PC-3 (cell line): ENCODE results near the gene FAM81B. TPM values are rescaled to one million over a fixed set of nuclear protein-coding genes. Genes with fewer than 3 reads are reported as not detected.
"Not testable (repeated sequence)": the region's sequence is repeated elsewhere in the genome, so short reads cannot be mapped to it uniquely, and the experiment has no call there.

Source experiments
- ATAC-seq: fragments of 200-7000 bp; cut with Tn5 transposase; 2 replicates; pipeline ENCODE4 v1.9.1; 2020; ENCODE audit warnings: mild to moderate bottlenecking, moderate library complexity
- BruUV-seq: library from RNA; stranded (reverse); fragments of 400-500 nt; replicated peaks from 2 replicates; lab custom pipeline; 2021; lab: Mats Ljungman, UMichigan
- CTCF ChIA-PET: fragments of 300-600 bp; sonication (Branson Sonifier 250); formaldehyde crosslinking; loops from one replicate; lab custom pipeline; 2022; ENCODE audit warnings: antibody characterized with exemption; lab: Charles Lee
- POLR2A ChIA-PET: fragments of 300-600 bp; sonication (Branson Sonifier 250); formaldehyde crosslinking; loops from one replicate; lab custom pipeline; 2022; ENCODE audit warnings: antibody characterized with exemption; ENCODE audit not compliant: unreplicated experiment; lab: Charles Lee
- DNase-seq: peaks from one replicate; pipeline ENCODE4 v3.0.0-alpha.2; 2015
- H2AFZ ChIP-seq: fragments of 300-600 bp; sonication (generic); 2 replicates; pipeline ENCODE4 v1.6.0; 2016; ENCODE audit warnings: antibody characterized with exemption, low read length
- H3F3A ChIP-seq: fragments of 300-600 bp; sonication (generic); one replicate; pipeline ENCODE4 v1.6.0; 2017; ENCODE audit warnings: antibody characterized with exemption, low read length, control low read depth, mild to moderate bottlenecking; ENCODE audit not compliant: unreplicated experiment
- H3K27ac ChIP-seq: fragments of 300-600 bp; sonication (generic); 2 replicates; pipeline ENCODE4 v1.5.1; 2016; ENCODE audit warnings: mild to moderate bottlenecking, low read length
- H3K27me3 ChIP-seq: fragments of 300-600 bp; sonication (generic); 2 replicates; pipeline ENCODE4 v1.6.1; 2016; ENCODE audit warnings: low read length, mixed read lengths
- H3K36me3 ChIP-seq: fragments of 300-600 bp; sonication (generic); 2 replicates; pipeline ENCODE4 v1.6.1; 2016; ENCODE audit warnings: low read depth, mixed run types, low read length, mixed read lengths
- H3K4me1 ChIP-seq: fragments of 300-600 bp; sonication (generic); 2 replicates; pipeline ENCODE4 v1.5.1; 2016; ENCODE audit warnings: low read length; ENCODE audit not compliant: insufficient read depth
- H3K4me2 ChIP-seq: fragments of 300-600 bp; sonication (generic); 2 replicates; pipeline ENCODE4 v1.6.0; 2016; ENCODE audit warnings: low read length
- H3K4me3 ChIP-seq: fragments of 300-600 bp; sonication (generic); 2 replicates; pipeline ENCODE4 v1.5.1; 2016; ENCODE audit warnings: mild to moderate bottlenecking, low read length, mixed read lengths
- H3K79me2 ChIP-seq: fragments of 300-600 bp; sonication (generic); 2 replicates; pipeline ENCODE4 v1.6.1; 2017; ENCODE audit warnings: low read length, mixed read lengths
- H3K9ac ChIP-seq: fragments of 300-600 bp; sonication (generic); 2 replicates; pipeline ENCODE4 v1.6.0; 2016; ENCODE audit warnings: mild to moderate bottlenecking, low read length
- H3K9me2 ChIP-seq: fragments of 300-600 bp; sonication (generic); replicated peaks from 2 replicates; pipeline ENCODE4 v1.6.1; 2016; ENCODE audit warnings: mixed run types, low read length, mixed read lengths
- H3K9me3 ChIP-seq: fragments of 300-600 bp; sonication (generic); 2 replicates; pipeline ENCODE4 v1.6.1; 2016; ENCODE audit warnings: low read length, mixed read lengths
- H4K20me1 ChIP-seq: fragments of 300-600 bp; sonication (generic); 2 replicates; pipeline ENCODE4 v1.6.1; 2016; ENCODE audit warnings: low read length, mixed read lengths
- CTCF ChIP-seq: fragments of 300-600 bp; sonication (generic); conservative IDR thresholded peaks from 2 replicates; pipeline ENCODE4 v1.5.1; 2017; ENCODE audit warnings: antibody characterized with exemption, low read depth, mild to moderate bottlenecking, low read length
- EZH2 ChIP-seq: fragments of 300-600 bp; sonication (generic); IDR thresholded peaks from one replicate; pipeline ENCODE4 v1.6.1; 2017; ENCODE audit warnings: antibody characterized with exemption, mild to moderate bottlenecking, low read length; ENCODE audit not compliant: unreplicated experiment
- EZH2phosphoT487 ChIP-seq: fragments of 300-600 bp; sonication (generic); IDR thresholded peaks from 2 replicates; pipeline ENCODE4 v1.6.1; 2018; ENCODE audit warnings: mild to moderate bottlenecking, antibody characterized with exemption, low read length, borderline replicate concordance
- intact Hi-C: fragments of 100-400 bp; cut with micrococcal nuclease; formaldehyde crosslinking; loops from 2 replicates; pipeline ENCODE4 v1.9.0; 2023
- total RNA-seq: library from RNA; depleted of rRNA; stranded (reverse); fragments of >200 nt; gene quantifications from 2 replicates; pipeline ENCODE4 v1.2.3, GENCODE V29; 2014

Gene FAM81B
- total RNA-seq, 1 experiment from 2014 or later = not detected

- H3K4me3 ChIP-seq = no peak overlapping the region
- no TSS peak for BruUV-seq
- no peaks in the 10 kb centered on the region for H3F3A ChIP-seq
- no peaks in the 10 kb centered on the region for H3K9me2 ChIP-seq
- H3K4me1 ChIP-seq = no peaks in the 10 kb centered on the region
- H3K27ac ChIP-seq = no peak overlapping the region
- no peaks in the 10 kb centered on the region for H4K20me1 ChIP-seq
- H3K9me3 ChIP-seq = no peaks in the 10 kb centered on the region
- POLR2A ChIA-PET = interaction anchor here (0.7 kb wide), 1 partner anchor 106 kb away, joined by 4 read pairs; no protein-coding TSS in a partner anchor
- no peak for ATAC-seq
- no peaks in the 10 kb centered on the region for H3K27me3 ChIP-seq
- peak; percentile 10 for DNase-seq
- no peak overlapping the region for H3K4me2 ChIP-seq
- H3K79me2 ChIP-seq = no peaks in the 10 kb centered on the region
- no peak overlapping the region for H2AFZ ChIP-seq
- no peak for TF ChIP-seq CTCF
- TF ChIP-seq EZH2 = no peak
- TF ChIP-seq EZH2phosphoT487 = no peak
- no peaks in the 10 kb centered on the region for H3K36me3 ChIP-seq
- intact Hi-C loops = no loop called here
- no peak overlapping the region for H3K9ac ChIP-seq
- CTCF ChIA-PET = no interaction called here
Measured at GRCh38 chr5:95384485-95385213, 6.5 kb upstream of the FAM81B start.

DNA sequence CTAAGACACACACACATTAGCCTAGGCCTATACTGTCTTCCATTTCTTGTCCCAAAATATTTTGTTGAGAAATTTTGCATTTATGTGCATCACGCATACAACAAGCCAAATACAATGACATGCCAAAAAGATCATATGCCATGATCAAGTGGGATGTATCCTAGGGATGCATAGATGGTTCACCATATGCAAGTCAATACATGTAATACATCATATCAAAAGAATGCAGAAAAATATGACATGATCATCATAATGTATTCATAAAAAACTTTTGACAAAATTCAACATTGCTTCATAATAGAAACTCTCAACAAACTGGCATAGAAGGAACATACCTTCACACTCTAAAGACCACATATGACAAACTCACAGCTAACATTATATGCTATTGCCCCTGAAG lies 5.8 kb upstream of the FAM81B start:
- POLR2A ChIA-PET = interaction anchor here (0.7 kb wide), 1 partner anchor 105 kb away, joined by 4 read pairs; no protein-coding TSS in a partner anchor
- Histone ChIP-seq H3K27ac (no peak overlapping the region), H3K9ac (no peak overlapping the region), H3F3A (no peaks in the 10 kb centered on the region), H3K9me3 (no peaks in the 10 kb centered on the region), H3K36me3 (no peaks in the 10 kb centered on the region), H4K20me1 (no peaks in the 10 kb centered on the region), H3K27me3 (no peaks in the 10 kb centered on the region), H3K79me2 (no peaks in the 10 kb centered on the region), H2AFZ (no peak overlapping the region), H3K4me3 (no peak overlapping the region), H3K9me2 (no peaks in the 10 kb centered on the region), H3K4me2 (no peak overlapping the region), H3K4me1 (no peaks in the 10 kb centered on the region)
- CTCF ChIA-PET = no interaction called here
- intact Hi-C loops = no loop called here
- TF ChIP-seq EZH2phosphoT487 = no peak
- TF ChIP-seq CTCF = no peak
- no peak for TF ChIP-seq EZH2
- DNase-seq (no peak), ATAC-seq (no peak)
- no TSS peak for BruUV-seq

DNA sequence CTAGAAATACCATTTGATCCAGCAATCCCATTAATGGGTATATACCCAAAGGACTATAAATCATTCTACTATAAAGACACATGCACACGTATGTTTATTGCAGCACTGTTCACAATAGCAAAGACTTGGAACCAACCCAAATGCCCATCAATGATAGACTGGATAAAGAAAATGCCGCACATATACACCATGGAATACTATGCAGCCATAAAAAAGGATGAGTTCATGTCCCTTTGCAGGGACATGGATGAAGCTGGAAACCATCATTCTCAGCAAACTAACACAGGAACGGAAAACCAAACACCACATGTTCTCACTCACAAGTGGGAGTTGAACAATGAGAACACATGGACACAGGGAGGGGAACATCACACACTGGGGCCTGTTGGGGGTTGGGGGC lies 799 bp downstream of the FAM81B start:
- H3K4me3 ChIP-seq, H3K9me2 ChIP-seq, H3K36me3 ChIP-seq, H3K79me2 ChIP-seq, H3K4me2 ChIP-seq, H3K4me1 ChIP-seq, H2AFZ ChIP-seq, H3K27me3 ChIP-seq, BruUV-seq, H3K27ac ChIP-seq, intact Hi-C loops, H3K9me3 ChIP-seq, H3K9ac ChIP-seq, H3F3A ChIP-seq, CTCF ChIA-PET, H4K20me1 ChIP-seq, DNase-seq, ATAC-seq: not testable (repeated sequence)
- POLR2A ChIA-PET = interaction anchor here (0.6 kb wide), 1 partner anchor 44 kb away, joined by 5 read pairs; no protein-coding TSS in a partner anchor
